PC-3 (cell line): Measurements from ENCODE around the gene SPACA9.

ENCODE experiments used
- CTCF ChIP-seq: fragments of 300-600 bp; sonication (generic); conservative IDR thresholded peaks from 2 replicates; pipeline ENCODE4 v1.5.1; 2017; ENCODE audit warnings: antibody characterized with exemption, low read depth, mild to moderate bottlenecking, low read length
- EZH2 ChIP-seq: fragments of 300-600 bp; sonication (generic); IDR thresholded peaks from one replicate; pipeline ENCODE4 v1.6.1; 2017; ENCODE audit warnings: antibody characterized with exemption, mild to moderate bottlenecking, low read length; ENCODE audit not compliant: unreplicated experiment

- TF ChIP-seq CTCF = no peak
- no peak for TF ChIP-seq EZH2
Measured at GRCh38 chr9:132855904-132856303, 22.8 kb upstream of the SPACA9 start.
